ENCODE data around the gene PITPNC1.

DNA sequence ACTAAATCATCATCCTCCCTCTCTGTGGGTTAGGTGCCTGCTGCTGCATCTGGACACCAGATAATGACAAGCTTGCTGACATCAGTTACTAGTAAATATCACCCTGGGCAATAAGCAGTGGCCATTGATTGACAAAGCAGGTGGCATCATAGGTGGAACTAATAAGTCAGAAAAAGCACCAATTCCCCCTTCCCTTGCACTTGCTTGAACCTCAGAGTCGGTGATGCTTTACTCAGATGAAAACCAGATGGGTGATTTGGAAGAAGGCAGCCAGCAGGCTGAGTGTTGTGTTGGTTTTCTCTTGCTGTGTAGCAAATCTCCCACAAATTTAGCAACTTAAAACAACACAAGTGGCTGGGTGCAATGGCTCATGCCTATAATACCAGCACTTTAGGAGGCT is 193.7 kb downstream of the PITPNC1 start:
- TF ChIP-seq CTCF (IDR thresholded peaks at IDR 0.05), result no peak
- TF ChIP-seq RFX5 (IDR thresholded peaks at IDR 0.05; ENCODE audit: low read length), result no peak
- no peak for TF ChIP-seq MXI1 (IDR thresholded peaks at IDR 0.05; ENCODE audit: low read depth, low read length)
- no peak for TF ChIP-seq POLR2AphosphoS5 (IDR thresholded peaks at IDR 0.05; ENCODE audit: low read depth, low read length)
